ENCODE results near the gene CAD.

CAD gene

DNA sequence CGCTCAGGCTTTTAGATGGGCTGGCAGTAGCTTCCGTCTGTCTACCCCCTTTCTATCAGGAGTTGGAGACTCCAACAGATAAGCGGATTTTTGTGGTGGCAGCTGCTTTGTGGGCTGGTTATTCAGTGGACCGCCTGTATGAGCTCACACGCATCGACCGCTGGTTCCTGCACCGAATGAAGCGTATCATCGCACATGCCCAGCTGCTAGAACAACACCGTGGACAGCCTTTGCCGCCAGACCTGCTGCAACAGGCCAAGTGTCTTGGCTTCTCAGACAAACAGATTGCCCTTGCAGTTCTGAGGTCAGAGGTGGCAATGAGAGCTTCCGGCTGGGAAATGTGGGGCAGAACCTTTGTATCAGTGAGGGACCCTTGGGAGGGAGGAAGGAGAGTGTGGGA lies 14.8 kb downstream of the CAD start:
- no peak for DNase-seq

- DNase-seq, result no peak
Measured at GRCh38 chr2:27233341-27233740, 16.2 kb downstream of the CAD start.

DNA sequence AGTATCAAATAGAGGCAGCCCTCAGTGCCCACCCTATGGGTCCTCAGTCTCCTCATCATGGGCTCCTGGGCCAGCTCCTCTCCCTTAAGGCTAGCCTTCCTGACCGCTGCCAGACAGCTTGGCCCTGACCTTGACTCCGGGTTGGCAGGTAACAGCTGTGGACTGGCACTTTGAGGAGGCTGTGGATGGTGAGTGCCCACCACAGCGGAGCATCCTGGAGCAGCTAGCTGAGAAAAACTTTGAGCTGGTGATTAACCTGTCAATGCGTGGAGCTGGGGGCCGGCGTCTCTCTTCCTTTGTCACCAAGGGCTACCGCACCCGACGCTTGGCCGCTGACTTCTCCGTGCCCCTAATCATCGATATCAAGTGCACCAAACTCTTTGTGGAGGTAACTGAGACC lies 19.0 kb downstream of the CAD start:
- DNase-seq, result no peak

- no peak for DNase-seq
Measured at GRCh38 chr2:27236626-27237025, 19.5 kb downstream of the CAD start.

GRCh38 chr2:27237341-27237945 lies 20.3 kb downstream of the CAD start:
- DNase-seq, result no peak

DNA sequence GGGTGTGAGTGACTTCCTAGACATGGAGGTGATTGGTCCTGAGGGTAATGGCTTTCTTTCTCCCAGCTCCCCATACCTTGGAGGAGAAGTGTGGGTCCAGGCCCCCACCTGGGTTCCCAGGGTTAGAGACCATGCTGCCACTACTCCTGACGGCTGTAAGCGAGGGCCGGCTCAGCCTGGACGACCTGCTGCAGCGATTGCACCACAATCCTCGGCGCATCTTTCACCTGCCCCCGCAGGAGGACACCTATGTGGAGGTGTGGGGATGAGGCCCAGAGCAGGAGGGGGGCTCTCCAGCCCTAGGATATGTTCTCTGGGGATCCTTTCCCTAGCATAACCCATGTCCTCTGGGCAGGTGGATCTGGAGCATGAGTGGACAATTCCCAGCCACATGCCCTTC lies 21.8 kb downstream of the CAD start:
- DNase-seq, result no peak

DNA sequence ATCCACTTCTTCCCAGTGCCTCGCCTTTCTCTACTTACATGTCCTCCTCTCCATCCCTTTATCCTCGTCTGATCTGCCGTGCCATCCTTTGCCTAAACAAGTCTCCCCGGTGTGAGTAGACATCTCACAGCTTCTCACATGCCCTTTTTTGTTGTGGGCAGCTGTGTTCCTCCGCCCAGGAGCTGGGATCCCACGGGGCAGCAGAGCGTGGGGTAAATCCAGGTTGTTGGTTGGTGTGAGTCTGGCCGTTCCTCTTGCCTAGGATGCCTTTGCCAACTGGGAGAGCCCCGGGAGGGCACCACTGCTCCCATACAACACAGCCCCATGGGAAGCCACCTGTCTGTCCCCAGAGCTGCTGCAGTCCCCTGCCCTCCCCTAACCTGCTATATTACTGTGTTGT lies 23.2 kb downstream of the CAD start:
- no peak for DNase-seq

- DNase-seq, result peak in 1 of 2 experiments; percentile 9
Measured at GRCh38 chr2:27241761-27242613, 24.8 kb downstream of the CAD start.

DNA sequence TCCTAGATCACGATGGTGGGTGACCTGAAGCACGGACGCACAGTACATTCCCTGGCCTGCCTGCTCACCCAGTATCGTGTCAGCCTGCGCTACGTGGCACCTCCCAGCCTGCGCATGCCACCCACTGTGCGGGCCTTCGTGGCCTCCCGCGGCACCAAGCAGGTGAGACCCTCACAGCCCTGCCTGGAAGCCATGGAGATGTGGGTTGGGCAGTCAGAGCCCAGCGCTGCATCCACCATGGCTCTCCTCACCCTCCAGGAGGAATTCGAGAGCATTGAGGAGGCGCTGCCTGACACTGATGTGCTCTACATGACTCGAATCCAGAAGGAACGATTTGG lies 25.4 kb downstream of the CAD start:
- DNase-seq, result no peak

- DNase-seq, result no peak
Measured at GRCh38 chr2:27243391-27244130, 26.4 kb downstream of the CAD start.

- DNase-seq, result no peak
Measured at GRCh38 chr2:27245116-27245515, 27.9 kb downstream of the CAD start.

DNA sequence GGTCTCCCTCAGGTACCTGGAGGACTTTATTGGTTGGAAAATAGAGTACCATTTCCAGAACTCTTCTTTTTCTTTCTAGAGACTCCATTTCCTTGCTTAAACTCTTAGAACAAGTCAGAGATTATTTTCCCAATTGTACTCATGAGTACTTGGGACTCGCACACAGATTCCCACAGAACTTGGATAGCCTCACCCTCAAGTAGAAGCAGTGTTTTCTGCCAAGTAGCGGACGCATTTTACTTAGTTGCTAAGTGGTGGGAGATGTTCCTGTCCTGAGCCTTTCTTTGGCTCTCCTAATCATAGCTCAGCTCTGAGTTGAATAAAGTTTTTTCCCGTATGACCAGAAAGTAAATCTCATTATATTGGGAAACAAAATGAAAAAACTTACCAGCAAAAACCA lies 28.5 kb downstream of the CAD start:
- no peak for DNase-seq

GRCh38 chr2:27247893-27248292 lies 30.7 kb downstream of the CAD start:
- DNase-seq, result no peak

DNA sequence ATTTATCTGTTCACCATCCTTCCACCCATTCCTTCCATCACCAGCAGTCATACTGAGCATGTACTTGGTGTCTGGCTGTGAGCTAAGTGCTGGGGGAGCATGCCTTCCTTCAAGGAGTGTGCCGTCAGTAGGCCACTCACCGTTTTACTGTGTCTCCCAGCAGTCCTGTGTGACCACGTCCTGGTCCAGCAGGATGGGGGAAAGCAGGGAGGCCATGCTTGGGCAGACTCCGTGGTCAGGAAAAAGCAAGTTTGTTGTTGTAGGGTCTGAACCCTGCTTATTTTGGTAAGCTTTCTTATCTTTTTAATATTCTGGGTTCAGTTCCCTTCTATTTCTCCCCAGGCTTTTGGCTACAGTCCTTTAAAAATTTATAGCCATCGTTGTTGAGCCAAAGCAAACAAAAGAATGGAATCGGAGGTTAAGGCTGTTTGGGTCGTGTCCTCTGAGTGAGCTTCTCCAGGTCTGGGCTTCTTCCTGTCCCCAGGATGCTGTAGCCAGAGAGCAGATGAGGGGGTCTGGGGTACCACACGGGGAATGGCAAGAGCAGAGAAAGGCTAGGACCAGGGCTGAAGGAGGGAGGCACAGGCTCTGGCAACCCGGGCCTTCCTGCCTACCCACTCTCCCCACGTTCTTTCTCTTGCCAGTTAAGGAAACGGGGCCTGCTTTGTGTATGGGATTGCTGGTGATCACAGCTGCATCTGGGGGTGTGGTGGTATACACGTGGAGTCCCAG lies 32.2 kb downstream of the CAD start:
- DNase-seq, result no peak

GRCh38 chr2:27249891-27250651 lies 32.9 kb downstream of the CAD start:
- peak; percentile 46 to 54 for DNase-seq

DNA sequence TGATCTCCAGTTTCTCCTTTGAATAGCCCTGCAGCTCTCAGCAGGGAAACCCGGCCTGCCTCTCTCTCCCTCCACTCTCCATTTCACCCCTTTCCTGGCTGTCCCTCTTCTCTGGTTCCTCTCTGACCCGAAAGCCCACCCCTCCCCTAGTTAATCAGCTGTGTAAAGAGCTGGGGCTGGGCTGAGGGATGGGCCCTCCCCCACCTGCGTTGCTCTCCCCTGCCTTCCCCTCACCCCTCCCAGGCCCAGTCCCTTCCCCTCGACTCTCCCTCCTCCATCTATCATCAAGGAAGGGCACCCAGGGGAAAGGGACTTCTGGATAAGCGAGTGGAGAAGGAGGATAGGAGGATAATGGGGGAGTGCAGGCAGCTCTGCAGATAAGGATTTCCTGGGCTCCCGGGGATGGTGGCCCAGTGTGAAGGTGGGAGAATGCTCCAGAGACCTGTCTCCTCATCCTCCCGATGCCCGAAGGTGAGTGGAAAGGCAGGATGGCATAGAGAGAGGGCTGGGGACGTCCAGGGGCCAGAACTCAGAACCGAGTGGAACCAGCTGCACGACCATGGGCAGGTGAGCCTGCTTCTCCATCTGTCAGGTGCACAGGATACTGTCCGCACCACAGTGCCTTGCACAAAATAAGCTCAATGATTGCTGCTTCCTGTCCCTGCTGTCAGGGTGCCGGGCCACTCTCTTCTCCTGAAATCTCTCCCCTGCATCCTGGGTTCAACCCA lies 33.6 kb downstream of the CAD start:
- DNase-seq, result no peak

- DNase-seq, result no peak
Measured at GRCh38 chr2:27251766-27252165, 34.6 kb downstream of the CAD start.

DNA sequence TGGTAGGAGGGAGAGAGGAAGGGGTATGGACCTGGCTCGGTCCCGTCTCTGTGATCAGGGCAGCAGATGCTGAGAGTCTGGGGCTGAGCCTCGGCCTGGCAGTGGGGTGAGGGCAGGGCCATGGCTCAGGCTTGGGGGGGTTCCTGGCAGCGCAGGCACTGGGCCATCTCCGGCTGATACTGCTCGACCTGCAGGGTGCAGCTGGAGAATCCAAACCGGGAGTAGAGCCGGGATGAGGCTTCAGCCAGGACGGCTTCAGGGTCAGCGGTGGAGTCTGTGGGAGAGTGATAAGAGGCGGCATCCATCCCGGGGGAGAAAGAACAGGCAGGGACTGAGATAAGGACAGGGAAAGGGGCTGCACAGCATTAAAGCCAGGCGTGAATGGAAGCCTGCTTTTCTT lies 38.0 kb downstream of the CAD start:
- DNase-seq, result no peak

GRCh38 chr2:27255660-27256059 lies 38.5 kb downstream of the CAD start:
- DNase-seq, result no peak

DNA sequence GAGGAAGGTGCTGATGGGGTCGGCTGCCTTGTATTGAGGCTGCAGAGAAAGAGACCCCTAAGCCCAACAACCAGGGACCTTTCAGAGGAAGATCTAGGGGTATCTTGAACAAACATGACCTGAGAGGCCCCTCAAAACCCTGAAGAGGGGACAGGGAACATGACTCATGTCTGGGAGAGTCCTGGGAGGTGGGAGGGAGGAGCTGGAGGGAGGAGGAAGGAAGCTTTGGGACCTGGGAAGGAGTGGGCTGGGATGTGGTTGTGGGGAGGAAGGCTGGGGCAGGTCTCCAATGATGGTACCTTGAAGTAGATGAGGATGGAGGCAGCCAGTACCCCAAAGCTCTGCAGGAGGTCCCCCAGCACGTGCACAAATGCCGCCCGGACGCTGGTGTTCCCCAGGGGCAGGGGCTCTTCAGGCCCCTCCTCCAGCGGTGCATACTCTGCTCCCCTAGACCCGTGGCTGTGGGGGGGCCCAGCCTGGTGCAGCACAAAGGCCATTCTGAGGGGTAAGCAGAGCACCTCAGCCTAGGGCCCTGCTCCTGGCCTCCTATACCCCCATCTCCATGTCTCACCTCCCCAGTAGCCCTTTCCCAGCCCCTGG lies 39.8 kb downstream of the CAD start:
- DNase-seq, result no peak

DNA sequence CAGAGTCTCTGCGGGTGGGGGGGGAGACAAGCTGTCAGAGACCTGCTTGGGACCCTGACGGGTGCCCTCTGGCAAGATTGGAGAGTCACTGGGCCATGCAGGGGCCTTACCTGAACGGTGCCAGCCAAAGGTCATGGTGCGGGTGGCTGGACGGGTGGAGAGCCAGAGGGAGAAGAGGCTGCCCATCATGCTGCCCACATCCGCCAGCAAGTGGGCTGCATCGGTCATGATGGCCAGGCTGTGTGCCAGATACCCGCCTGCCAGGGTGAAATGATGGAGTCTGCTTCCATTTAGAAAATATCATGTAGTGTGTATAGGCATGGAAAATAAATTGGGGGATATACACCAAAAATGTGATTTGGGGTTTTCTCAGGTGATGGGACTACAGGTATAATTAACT lies 40.9 kb downstream of the CAD start:
- DNase-seq, result no peak
